NCI-H774 (cell line): ENCODE data around the gene ST3GAL2.
"Not testable (repeated sequence)": the region's sequence is repeated elsewhere in the genome, so short reads cannot be mapped to it uniquely, and the experiment has no call there.

Experiments
- DNase-seq: peaks from one replicate; lab custom pipeline; 2025; lab: John Stamatoyannopoulos, UW

Gene ST3GAL2

DNA sequence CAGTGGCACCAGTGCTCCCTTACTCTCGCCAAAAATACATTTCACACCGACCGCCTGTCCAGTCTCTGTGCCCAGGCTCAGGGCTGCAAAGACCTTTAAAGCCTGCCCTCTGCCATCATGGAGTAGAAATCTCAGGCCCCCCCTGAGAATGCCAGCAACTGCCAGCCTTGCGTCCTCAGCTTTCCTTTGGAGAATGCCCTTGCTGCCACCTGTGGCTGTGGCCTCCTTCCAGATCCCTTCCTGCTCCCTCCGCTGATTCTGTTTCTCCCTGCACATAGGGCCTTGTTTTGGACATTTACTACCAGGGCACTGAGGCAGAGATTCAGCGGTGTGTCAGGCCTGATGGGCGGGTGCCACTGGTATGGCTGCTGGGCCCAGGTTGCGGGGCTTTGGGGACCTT is 28.7 kb upstream of the ST3GAL2 start:
- DNase-seq: no peak

DNA sequence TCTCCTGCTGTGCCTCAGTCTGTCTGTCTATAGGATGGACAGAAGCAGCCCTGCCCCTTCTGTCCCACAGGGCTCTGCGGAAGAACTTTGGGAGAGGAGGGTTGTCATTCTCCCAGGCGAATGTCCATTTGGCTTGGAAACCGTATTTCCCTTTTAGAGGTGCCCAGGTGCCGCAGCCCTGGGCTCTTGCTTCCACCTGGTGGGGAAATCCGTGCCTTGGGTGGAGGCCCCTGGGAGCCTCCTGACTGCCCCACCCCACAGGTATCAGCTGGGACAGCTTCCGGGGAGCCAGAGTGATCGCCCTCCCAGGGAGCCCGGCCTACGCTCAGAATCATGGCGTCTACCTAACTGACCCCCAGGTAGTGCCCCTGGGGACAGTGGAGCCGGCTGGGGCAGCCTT is 28.2 kb upstream of the ST3GAL2 start:
- no peak for DNase-seq

DNA sequence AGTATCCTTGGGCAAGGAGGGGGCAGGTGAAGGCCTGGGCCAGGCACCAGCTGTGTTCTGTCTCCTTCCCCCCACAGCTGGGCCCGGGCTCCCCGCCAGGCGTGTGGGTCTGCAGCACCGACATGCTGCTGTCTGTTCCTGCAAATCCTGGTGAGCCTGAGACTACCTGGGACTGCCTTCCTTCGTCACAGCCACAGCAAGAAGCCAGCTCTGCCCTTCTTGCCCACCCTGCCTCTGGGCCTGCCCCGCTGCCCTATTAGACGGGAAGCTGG is 27.8 kb upstream of the ST3GAL2 start:
- DNase-seq: no peak

DNA sequence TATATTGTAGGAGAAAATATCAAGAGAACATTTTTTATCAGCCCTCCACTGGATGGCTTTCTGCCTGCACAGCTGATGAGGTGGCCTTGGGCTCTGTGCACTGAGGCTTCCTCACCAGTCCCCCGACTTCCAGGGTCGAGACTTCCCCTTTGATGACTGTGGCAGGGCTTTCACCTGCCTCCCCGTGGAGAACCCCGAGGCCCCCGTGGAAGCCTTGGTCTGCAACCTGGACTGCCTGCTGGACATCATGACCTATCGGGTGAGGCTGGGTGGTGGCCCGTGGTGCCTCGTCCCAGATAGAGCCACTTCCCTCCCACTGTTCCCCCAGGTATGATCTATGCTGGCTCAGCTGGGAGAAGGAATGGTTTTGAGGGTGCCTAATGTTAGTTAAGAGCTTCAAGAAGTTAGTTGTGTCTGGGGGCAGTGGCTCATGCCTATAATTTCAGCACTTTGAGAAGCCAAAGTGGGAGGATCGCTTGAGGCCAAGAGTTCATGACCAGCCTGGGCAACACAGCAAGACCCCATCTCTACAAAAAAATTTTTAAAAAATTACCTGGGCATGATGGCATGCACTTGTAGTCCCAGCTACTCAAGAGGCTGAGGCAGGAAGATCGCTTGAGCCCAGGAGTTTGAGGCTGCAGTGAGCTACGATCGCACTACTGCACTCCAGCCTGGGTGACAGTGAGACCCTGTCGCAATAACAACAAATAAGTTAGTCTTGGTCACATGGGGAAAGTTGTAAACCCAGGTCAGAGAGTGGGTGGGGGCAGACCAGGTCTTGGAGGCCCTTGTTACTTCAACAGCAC is 27.3 kb upstream of the ST3GAL2 start:
- no peak for DNase-seq

DNA sequence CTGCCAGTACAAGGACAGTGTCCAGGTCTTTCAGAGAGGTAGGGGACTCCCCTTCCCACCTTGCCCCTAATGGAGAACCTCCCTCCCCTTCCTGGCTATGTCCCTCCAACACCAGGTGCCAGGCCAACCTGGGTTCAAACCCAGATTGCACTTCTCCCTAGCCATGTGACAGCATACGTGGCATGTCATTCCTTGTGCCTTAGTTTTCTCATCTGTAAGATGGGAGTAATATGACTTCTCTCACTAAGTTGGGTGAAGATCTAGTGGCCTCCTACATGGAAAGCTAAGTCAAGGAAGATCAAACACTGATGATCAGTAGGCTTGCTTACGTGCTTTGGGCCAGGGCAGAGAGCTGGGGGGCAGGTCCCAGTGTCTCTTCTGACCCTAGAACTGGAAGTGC is 24.3 kb upstream of the ST3GAL2 start:
- DNase-seq: no peak

DNA sequence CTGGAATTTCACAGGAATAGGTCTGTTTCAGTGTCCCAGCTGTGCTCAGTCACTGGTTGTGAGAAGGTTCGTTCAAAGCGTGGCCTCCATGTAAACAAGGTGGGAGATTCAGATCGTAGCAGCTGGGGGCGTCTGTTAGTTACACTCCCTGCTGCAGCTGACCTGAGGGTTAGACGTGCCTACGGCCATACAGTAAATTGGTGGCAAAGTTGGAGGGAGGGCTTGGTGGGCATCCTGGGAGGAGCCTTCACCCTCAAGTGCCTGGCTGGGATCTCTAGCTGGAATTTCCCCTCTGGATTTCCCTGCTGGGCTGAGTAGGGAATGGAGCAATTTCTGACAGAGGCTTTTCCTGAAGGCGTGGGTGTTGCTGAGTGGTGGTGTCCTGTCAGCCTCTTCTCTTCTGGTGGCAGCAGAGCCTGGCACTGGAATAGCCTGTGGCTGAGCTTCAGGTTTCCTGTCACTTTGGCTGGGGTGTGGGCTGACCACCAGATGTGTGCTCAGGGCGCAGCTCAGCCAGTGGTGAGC is 21.9 kb upstream of the ST3GAL2 start:
- no peak for DNase-seq

DNA sequence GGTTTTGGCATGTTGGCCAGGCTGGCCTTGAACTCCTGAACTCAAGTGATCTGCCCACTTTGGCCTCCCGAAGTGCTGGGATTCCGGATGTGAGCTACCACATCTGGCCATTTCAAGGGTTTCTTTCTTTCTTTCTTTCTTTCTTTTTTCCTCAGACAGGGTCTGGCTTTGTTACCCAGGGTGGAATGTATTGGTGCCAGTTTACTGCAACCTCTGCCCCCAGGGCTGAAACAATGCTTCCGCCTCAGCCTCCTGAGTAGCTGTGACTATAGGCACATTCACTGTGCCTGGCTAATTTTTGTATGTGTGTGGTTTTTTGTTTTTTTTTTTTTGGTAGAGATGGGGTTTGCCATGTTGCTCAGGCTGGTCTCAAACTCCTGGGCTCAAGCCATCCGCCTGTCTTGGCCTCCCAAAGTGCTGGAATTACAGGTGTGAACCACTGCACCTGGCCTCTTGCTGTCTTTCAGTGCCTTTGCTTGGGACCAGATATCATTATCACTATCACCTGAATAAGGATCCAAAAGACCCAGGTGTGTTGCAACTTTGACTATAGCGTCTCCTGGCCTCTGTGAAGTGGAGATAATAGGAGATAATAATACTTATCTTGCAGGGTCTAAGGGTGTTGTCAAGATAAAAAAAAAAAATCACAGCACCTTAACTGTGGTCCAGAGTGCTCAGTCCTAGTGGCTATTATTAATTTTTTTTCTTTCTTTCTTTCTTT is 18.7 kb upstream of the ST3GAL2 start:
- no peak for DNase-seq

DNA sequence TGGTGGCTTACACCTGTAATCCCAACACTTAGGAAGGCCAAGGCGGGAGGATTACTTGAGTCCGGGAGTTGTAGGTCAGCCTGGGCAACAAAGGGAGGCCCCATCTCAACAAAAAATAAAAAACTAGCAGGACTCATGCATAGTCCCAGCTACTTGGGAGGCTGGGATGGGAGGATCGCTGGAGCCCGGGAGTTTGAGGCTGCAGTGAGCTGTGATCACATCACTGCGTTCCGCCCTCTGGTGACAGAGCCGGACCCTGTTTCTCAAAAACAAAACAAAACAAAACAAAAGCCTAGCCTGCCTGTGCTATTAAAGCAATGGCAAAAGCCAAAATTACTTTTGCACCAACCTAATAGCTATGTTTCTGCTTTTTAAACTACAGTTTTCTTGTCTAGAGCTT is 17.0 kb upstream of the ST3GAL2 start:
- no peak for DNase-seq

DNA sequence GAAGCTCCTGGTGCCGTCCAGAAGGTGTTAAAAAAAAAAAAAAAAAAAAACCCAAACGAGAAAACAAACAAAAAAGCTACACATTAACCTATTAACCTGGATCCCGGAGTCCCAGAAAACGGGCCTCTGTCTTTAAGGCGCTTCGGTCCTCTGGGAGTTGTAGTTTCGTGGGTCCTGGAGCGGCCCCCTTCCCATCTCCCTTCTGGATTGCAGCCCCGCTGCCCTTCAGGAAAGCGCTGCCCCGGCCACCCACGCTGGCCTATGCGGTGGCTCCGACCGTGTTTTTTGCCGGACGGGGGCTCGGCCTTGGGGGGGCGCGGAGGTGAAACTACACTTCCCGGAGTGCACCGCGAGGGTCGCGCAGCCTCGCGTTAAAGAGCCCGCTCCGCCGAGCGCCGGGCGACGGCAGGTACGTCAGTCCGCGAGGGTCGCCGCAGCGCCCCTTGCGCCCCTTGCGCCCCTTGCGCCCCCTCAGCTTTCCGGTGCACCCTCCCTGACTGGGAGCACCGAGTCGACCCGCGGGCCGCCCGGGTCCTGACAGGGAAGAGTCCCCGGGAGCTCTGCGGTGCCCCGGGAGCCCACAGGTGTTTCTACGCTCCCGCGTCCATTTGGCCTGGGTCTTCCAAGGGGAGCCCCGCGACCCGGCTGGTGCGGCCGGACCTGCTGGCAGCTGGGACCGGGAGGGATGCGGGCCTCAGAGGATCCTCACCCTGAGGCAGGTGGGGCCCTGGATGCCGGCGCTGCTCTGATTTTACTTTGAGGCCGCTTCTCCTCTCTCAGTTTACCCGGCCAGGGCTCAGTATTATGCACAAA is 15.5 kb upstream of the ST3GAL2 start, which contains the start of gene FCSK:
Gene FCSK (plus strand): TSS at position 374 of the 813 bp plus-strand sequence. CDS start 8,596 bp downstream, outside the sequence.
- DNase-seq: peak; percentile 51

DNA sequence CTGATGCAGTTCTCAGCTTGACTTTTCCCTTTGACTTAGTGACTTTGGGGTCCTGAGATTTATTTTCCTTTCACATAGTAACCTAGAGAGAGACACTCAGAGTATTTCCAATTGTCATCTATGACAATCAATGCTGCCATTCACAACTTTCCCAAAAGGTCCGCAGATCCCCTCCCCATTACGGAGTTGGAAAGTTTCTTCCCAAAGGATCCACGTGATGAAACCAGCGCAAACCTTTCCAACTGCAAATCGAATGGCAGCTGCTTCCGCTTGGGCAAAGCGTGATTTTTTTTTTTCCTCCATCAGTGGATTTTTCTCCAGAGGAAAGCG is 15.0 kb upstream of the ST3GAL2 start:
- DNase-seq: no peak

DNA sequence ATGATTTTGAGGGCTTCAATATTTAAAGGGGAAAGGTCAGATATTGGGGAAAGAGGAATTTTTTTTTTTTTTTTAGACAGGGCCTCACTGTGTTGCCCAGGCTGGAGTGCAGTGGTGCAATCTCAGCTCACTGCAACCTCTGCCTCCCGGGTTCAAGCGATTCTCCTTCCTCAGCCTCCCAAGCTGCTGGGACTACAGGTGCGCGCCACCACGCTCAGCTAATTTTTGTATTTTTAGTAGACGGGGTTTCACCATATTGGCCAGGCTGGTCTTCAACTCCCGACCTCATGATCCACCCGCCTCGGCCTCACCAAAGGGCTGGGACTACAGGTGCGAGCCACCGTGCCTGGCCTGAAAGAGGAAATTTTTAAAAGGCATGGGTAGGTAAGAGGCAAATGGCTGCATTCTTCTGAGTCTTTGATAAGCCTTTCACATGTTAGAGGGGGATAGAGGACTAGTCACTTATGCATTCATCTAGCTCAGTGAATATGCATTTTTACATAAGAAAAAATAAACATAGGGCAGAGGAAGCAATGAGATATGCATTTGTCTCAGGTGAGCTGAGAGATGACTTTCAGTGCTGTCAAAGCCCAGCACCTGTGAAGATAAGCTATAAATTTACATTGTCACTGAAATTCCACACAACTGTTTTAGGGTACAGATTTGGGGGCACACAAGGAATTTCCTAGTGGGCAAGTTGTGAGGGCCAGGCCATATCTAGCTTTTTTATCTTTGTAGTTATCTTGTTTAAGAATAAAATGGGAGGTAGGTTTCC is 14.4 kb upstream of the ST3GAL2 start:
- DNase-seq: no peak

DNA sequence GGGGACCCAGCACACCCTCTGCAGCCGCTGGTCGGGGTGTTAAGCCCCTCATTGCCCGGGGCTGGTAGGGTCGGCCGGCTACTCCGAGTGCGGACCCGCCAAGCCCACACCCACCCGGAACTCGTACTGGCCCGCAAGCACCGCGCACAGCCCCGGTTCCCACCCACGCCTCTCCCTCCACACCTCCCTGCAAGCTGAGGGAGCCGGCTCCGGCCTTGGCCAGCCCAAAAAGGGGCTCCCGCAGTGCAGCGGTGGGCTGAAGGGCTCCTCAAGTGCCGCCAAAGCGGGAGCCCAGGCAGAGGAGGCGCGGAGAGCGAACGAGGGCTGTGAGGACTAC is 12.1 kb upstream of the ST3GAL2 start:
- DNase-seq: not testable (repeated sequence)

DNA sequence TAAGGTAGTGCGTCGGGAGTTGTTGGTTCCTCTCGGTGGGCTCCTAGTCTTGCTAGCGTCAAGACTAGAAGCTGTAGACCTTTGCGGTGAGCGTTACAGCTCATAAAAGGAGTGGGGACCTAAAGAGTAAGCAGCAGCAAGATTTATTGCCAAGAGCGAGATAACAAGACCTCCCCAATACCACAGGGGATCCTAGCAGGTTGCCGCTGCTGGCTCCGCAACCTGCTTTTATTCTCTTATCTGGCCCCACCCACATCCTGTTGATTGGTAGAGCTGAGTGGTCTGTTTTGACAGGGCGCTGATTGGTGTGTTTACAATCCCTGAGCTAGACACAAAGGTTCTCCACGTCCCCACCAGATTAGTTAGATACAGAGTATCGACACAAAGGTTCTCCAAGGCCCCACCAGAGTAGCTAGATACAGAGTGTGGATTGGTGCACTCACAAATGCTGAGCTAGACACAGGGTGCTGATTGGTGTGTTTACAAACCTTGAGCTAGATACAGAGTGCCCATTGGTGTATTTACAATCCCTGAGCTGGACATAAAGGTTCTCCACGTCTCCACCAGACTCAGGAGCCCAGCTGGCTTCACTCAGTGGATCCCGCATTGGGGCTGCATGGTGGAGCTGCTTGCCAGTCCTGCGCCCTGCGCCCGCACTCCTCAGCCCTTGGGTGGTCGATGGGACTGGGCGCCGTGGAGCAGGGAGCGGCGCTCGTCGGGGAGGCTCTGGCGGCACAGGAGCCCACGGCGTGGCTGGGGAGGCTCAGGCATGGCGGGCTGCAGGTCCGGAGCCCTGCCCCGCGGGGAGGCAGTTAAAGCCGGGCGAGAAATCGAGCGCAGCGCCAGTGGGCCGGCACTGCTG is 11.5 kb upstream of the ST3GAL2 start:
- DNase-seq: not testable (repeated sequence)

DNA sequence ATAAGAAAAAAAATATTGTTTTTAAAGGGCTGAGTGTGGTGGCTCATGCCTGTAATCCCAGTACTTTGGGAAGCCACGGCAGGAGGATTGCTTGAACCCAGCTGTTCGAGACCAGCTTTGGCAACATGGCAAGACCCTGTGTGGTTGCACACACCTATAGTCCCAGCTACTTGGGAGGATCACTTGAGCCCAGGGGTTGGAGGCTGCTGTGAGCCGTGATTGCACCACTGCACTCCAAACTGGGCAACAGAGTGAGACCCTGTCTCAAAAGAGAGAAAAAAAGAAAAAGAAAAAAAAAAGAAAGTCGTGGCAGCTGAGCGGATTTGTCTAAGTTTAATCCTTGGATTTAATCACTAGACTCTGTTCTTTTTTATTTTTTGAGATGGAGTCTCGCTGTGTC is 9.2 kb upstream of the ST3GAL2 start:
- no peak for DNase-seq

DNA sequence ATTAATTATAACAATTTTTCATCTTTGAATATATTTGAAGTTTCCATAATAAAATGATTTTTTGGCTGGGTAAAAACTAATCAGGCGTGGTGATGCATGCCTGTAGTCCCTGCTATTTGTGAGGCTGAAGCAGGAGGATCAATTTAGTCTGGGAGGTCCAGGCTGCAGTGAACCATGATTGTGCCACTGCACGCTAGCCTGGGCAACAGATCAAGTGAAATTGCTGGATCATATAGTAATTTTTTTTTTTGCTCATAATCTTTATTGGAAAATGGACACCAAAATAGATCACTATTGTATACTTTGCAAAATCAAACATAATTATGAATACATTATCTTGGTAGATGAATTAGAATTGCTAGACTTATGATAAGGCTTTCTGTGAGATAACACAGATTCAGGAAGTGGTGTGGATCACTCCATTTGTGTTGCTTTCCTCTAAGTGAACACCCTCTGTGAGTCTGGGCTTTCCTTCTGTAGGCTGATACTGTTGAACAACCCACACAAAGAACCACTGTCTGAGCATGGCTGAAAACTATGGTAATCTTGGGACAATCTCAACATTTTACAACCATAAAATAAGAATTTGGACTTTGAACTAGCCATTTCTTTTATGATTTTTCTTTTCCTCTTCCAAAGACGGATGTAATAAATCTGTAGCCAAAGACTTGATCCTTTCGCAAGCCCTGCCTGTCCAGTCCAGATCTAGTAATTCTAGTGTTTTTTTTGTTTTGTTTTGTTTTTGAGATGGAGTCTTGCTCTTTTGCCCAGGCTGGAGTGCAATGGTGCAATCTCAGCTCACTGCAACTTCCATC is 5.6 kb upstream of the ST3GAL2 start:
- no peak for DNase-seq

DNA sequence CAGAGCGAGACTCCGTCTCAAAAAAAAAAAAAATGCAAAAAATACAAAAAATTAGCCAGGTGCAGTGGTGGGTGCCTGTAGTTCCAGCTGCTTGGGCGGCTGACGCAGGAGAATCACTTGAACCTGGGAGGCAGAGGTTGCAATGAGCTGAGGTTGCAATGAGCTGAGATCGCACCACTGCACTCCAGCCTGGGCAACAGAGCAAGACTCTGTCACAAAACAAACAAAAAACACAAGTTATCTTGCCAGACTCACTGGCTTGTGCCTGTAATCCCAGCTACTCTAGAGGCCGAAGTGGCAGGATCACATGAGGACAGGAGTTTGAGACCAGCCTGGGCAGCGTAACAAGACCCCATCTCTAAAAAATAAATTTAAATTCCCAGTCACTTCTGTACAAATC is 3.4 kb upstream of the ST3GAL2 start:
- no peak for DNase-seq

DNA sequence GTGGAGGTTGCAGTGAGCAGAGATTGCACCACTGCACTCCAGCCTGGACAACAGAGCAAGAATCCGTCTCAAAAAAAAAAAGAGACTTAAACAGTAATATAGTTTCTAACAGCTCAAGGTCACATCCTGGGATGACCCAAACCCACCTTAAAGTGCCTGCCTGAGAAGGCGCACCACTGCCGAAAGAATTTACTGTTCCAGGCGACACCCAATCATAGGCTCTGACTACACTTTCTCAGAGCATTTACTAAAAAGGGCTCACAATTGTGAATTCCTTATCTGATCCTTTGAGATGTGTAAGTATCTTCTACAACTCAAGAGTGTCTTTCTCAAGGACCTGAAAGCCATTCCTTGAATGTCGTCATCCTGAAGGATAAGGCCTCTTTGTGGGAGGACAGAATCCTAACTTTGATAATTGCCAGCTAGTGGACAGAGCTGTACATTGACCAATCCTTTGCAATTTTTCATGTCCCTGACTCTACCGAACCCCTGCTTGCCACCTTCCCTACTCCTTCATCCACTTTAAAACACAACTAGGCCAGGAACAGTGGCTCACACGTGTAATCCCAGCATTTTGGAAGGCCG is 2.6 kb upstream of the ST3GAL2 start:
- no peak for DNase-seq

DNA sequence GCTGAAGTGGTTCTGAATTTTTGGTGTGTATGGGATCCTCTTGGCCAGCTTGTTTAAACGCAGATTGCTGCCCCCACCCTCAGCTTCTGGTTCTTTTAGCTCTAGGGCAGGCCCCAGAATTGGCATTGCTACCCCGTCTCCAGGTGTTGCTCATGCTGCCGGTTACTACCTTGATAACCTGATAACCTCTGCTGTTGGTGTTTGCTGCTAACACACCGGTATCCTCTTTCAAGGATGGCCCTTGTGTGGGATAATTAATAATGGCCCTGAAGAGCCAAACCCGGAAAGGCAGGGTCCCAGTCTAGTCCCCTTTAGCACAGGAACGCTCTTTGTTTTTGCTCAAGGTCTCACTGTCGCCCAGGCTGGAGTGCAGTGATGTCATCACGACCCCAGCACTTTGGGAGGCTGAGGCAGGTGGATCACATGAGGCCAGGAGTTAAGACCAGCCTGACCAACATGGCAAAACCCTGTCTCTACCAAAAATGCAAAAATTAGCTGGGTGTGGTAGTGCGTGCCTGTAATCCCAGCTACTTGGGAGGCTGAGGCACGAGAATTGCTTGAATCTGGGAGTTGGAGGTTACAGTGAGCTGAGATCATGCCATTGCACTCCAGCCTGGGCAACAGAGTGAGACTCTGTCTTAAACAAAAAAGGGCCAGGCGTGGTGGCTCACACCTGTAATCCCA is 1.3 kb upstream of the ST3GAL2 start:
- DNase-seq: no peak

DNA sequence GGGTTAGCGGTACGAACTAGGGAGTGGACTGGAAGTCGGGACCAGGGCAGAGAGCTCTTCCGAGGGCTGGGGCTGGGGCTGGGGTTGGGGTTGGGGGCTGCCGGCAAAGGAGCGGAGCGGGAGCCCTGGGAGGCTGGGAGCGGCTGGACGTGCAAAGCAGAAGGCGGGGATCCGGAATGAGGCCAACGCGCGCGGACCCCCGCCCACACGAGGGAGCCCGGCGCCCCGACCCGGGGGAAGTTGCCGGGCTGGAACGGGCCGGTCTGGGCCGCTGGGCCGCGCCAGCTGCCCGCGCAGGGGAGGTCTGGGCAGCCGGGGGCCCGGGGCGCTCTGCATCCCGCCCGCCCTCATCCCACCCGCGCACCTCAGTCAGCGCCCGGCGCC is 323 bp downstream of the ST3GAL2 start:
- no peak for DNase-seq
